22Rv1 (cell line): ENCODE results near the gene EPHA3.

Source experiments
- ZFX ChIP-seq: fragments of 450-650 bp; IDR thresholded peaks from 2 replicates; pipeline ENCODE4 v1.6.1; 2017; ENCODE audit warnings: antibody characterized with exemption, borderline replicate concordance
- TF ChIP-seq, protein P1 (sequence below): fragments of 450-650 bp; IDR thresholded peaks from 2 replicates; pipeline ENCODE4 v1.5.1; 2017; ENCODE audit warnings: mild to moderate bottlenecking

- TF ChIP-seq, protein P1, sequence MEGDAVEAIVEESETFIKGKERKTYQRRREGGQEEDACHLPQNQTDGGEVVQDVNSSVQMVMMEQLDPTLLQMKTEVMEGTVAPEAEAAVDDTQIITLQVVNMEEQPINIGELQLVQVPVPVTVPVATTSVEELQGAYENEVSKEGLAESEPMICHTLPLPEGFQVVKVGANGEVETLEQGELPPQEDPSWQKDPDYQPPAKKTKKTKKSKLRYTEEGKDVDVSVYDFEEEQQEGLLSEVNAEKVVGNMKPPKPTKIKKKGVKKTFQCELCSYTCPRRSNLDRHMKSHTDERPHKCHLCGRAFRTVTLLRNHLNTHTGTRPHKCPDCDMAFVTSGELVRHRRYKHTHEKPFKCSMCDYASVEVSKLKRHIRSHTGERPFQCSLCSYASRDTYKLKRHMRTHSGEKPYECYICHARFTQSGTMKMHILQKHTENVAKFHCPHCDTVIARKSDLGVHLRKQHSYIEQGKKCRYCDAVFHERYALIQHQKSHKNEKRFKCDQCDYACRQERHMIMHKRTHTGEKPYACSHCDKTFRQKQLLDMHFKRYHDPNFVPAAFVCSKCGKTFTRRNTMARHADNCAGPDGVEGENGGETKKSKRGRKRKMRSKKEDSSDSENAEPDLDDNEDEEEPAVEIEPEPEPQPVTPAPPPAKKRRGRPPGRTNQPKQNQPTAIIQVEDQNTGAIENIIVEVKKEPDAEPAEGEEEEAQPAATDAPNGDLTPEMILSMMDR, result no peak
- no peak for TF ChIP-seq ZFX
These were observed 196.3 kb downstream of the EPHA3 start for GRCh38 chr3:89303701-89304100.
